Upper lobe of right lung (tissue), 1 donor: ENCODE measurements around the gene HLA-DQA2. TPM values are rescaled to one million over a fixed set of nuclear protein-coding genes. Genes with fewer than 3 reads are reported as not detected.

ENCODE experiments used
- ATAC-seq: fragments of 200-7000 bp; cut with Tn5 transposase; one replicate; pipeline ENCODE4 v1.9.1; 2020; ENCODE audit warnings: mild to moderate bottlenecking, moderate library complexity
- DNase-seq: peaks from one replicate; pipeline ENCODE4 v3.0.0-alpha.2; 2020
- H3K27ac ChIP-seq: fragments of 200-600 bp; one replicate; pipeline ENCODE4 v1.8.0; 2022
- H3K27me3 ChIP-seq: fragments of 200-600 bp; one replicate; pipeline ENCODE4 v1.8.0; 2022; ENCODE audit warnings: mild to moderate bottlenecking
- H3K36me3 ChIP-seq: fragments of 200-600 bp; one replicate; pipeline ENCODE4 v1.8.0; 2022
- H3K4me1 ChIP-seq: fragments of 200-600 bp; one replicate; pipeline ENCODE4 v1.8.0; 2022
- H3K4me3 ChIP-seq: fragments of 200-600 bp; one replicate; pipeline ENCODE4 v1.8.0; 2022; ENCODE audit warnings: mild to moderate bottlenecking
- H3K9me3 ChIP-seq: fragments of 200-600 bp; one replicate; pipeline ENCODE4 v1.8.0; 2022
- intact Hi-C: fragments of 100-400 bp; cut with DNase I; formaldehyde crosslinking; loops from one replicate; pipeline ENCODE4 v1.11.0; 2022
- microRNA-seq: library from miRNA; unstranded; fragments of <30 nt; microRNA quantifications from one replicate; pipeline ENCODE4 v1.2.0, GENCODE V29; 2020; ENCODE audit warnings: borderline microRNAs expressed
- total RNA-seq: library from RNA; stranded (reverse); fragmentation: NEBNext Ultra II Directional; extraction: Animal tissue kit (Norgen Biotek cat#: 25700); gene quantifications from one replicate; pipeline ENCODE4 v1.2.1, GENCODE V29; 2021
- TF ChIP-seq, protein P1 (sequence below): fragments of 200-600 bp; IDR thresholded peaks from one replicate; pipeline ENCODE4 v1.8.0; 2022; ENCODE audit warnings: antibody characterized with exemption
- donor health status: DM: no; HTN: yes; CAD: no; lungs with severe emphysema.

HLA-DQA2 gene
- total RNA-seq, 1 donor from 2014 or later: 51.7 TPM

- no peak overlapping the region for H3K27ac ChIP-seq
- no peaks in the 10 kb centered on the region for H3K9me3 ChIP-seq
- intact Hi-C loops: no loop called here
- peak; percentile 100 for ATAC-seq
- H3K36me3 ChIP-seq: no peaks in the 10 kb centered on the region
- H3K4me3 ChIP-seq: no peak overlapping the region
- TF ChIP-seq, protein P1, sequence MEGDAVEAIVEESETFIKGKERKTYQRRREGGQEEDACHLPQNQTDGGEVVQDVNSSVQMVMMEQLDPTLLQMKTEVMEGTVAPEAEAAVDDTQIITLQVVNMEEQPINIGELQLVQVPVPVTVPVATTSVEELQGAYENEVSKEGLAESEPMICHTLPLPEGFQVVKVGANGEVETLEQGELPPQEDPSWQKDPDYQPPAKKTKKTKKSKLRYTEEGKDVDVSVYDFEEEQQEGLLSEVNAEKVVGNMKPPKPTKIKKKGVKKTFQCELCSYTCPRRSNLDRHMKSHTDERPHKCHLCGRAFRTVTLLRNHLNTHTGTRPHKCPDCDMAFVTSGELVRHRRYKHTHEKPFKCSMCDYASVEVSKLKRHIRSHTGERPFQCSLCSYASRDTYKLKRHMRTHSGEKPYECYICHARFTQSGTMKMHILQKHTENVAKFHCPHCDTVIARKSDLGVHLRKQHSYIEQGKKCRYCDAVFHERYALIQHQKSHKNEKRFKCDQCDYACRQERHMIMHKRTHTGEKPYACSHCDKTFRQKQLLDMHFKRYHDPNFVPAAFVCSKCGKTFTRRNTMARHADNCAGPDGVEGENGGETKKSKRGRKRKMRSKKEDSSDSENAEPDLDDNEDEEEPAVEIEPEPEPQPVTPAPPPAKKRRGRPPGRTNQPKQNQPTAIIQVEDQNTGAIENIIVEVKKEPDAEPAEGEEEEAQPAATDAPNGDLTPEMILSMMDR: peak; percentile 68
- DNase-seq: no peak
- H3K27me3 ChIP-seq: no peaks in the 10 kb centered on the region
- H3K4me1 ChIP-seq: no peaks in the 10 kb centered on the region
Measured at GRCh38 chr6:32785781-32786533, 44.8 kb downstream of the HLA-DQA2 start.

GRCh38 chr6:32790306-32790705, 49.1 kb downstream of the HLA-DQA2 start:
- H3K4me3 ChIP-seq: no peak overlapping the region
- H3K27ac ChIP-seq: no peak overlapping the region
- H3K27me3 ChIP-seq: peaks cover 9% of the 10 kb centered on the region
- H3K36me3 ChIP-seq: no peaks in the 10 kb centered on the region
- TF ChIP-seq, protein P1: no peak
- no peaks in the 10 kb centered on the region for H3K9me3 ChIP-seq
- DNase-seq (no peak), ATAC-seq (no peak)
- no peaks in the 10 kb centered on the region for H3K4me1 ChIP-seq
- intact Hi-C loops: no loop called here

- Histone ChIP-seq H3K27ac (no peak overlapping the region), H3K9me3 (no peaks in the 10 kb centered on the region), H3K4me1 (no peaks in the 10 kb centered on the region), H3K36me3 (no peaks in the 10 kb centered on the region), H3K4me3 (no peak overlapping the region), H3K27me3 (peaks cover 9% of the 10 kb centered on the region)
- ATAC-seq (no peak), DNase-seq (no peak)
- intact Hi-C loops: no loop called here
- TF ChIP-seq, protein P1: no peak
Measured at GRCh38 chr6:32792901-32793435, 51.8 kb downstream of the HLA-DQA2 start.

DNA sequence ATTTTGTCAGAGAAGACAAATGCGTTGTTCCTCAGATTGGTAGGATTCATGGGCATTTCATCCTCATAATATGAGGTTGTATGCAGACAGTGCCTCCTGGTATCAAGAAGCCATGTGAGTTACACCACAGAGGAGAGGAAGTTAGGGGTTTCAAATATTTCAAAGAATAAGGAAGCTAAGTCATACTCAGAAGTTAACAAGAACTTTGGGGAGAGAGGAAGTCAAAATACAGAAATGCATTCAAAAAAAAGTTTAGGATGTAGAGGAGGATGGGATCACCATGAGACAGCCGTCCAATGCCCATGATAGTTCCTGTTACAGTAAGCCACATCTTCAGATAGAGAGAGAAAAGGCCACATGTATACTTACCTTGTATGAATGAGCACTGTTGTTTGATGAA, 53.3 kb downstream of the HLA-DQA2 start:
- TF ChIP-seq, protein P1: no peak
- H3K27me3 ChIP-seq: peaks cover 14% of the 10 kb centered on the region
- no peaks in the 10 kb centered on the region for H3K4me1 ChIP-seq
- no peaks in the 10 kb centered on the region for H3K36me3 ChIP-seq
- intact Hi-C loops: no loop called here
- DNase-seq: no peak
- no peak overlapping the region for H3K27ac ChIP-seq
- ATAC-seq: peak; percentile 75
- H3K4me3 ChIP-seq: no peak overlapping the region
- H3K9me3 ChIP-seq: no peaks in the 10 kb centered on the region

Small RNA genes lying within 50 kb of the gene (microRNA-seq; reads per million reads assigned to microRNA genes)
- gene MIR3135B: not detected

Other genes with a start within 250 kb of the HLA-DQA2 start
- 197 TPM for gene HLA-DRB5, start 211.1 kb upstream of the HLA-DQA2 start, total RNA-seq
- gene HLA-DRB1, start 151.5 kb upstream of the HLA-DQA2 start, total RNA-seq: 335 TPM
- gene HLA-DQA1, start 104.0 kb upstream of the HLA-DQA2 start, total RNA-seq: 111 TPM
- gene HLA-DQB1, start 74.7 kb upstream of the HLA-DQA2 start, total RNA-seq: 94.9 TPM
- 62.8 TPM for gene HLA-DQB2, start 22.1 kb downstream of the HLA-DQA2 start, total RNA-seq
- 0.64 TPM for gene HLA-DOB, start 75.6 kb downstream of the HLA-DQA2 start, total RNA-seq
- gene TAP2, start 97.3 kb downstream of the HLA-DQA2 start, total RNA-seq: 56.4 TPM
- gene PSMB8, start 102.7 kb downstream of the HLA-DQA2 start, total RNA-seq: 86.9 TPM
- gene TAP1, start 112.3 kb downstream of the HLA-DQA2 start, total RNA-seq: 60.4 TPM
- gene PSMB9, start 112.8 kb downstream of the HLA-DQA2 start, total RNA-seq: 47.2 TPM
- gene HLA-DMB, start 199.6 kb downstream of the HLA-DQA2 start, total RNA-seq: 140 TPM
- gene HLA-DMA, start 211.7 kb downstream of the HLA-DQA2 start, total RNA-seq: 197 TPM
- 155 TPM for gene BRD2, start 227.2 kb downstream of the HLA-DQA2 start, total RNA-seq